GM13976 (cell line): ENCODE data around the gene RIMS3.
"Not testable (repeated sequence)": the region's sequence is repeated elsewhere in the genome, so short reads cannot be mapped to it uniquely, and the experiment has no call there.

Experiments used
- DNase-seq: peaks from one replicate; pipeline ENCODE4 v3.0.0; 2012; ENCODE audit warnings: low spot score
- in situ Hi-C: fragments of 300-500 bp; cut with MboI; formaldehyde crosslinking; loops from one replicate; pipeline ENCODE4 v1.12.0; 2022; ENCODE audit warnings: low sequenced_read_pairs, mixed read lengths, inconsistent platforms; ENCODE audit not compliant: unreplicated experiment
- TF ChIP-seq, protein P1 (sequence below): IDR thresholded peaks from 2 replicates; pipeline ENCODE4 v1.5.1; 2012; ENCODE audit warnings: borderline replicate concordance, mild to moderate bottlenecking; ENCODE audit not compliant: insufficient read depth; ENCODE audit errors: extremely low read depth, missing control alignments, control extremely low read depth

Gene RIMS3

DNA sequence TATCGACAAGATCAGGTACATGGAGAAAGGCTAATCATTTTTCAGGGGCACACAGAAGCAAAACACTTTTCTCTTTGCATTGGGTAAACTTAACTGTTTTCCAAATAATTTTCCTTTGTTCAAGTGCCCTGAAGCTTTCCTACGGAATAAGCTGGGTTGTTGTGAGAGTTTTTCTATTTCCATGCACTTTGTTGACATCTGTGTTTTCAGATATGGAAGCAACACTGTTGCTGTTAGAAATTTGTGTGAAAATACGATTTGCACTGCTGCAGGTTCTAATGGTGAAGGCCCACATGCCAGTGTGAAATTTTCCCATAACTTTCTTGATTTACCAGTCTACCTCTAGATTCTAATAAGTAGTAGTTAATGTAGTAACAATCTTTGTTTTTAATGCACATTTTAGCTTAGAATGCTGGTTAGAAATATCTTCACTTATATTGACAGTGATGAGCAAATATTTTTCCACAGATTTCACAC lies 44.4 kb upstream of the RIMS3 start:
- TF ChIP-seq, protein P1, sequence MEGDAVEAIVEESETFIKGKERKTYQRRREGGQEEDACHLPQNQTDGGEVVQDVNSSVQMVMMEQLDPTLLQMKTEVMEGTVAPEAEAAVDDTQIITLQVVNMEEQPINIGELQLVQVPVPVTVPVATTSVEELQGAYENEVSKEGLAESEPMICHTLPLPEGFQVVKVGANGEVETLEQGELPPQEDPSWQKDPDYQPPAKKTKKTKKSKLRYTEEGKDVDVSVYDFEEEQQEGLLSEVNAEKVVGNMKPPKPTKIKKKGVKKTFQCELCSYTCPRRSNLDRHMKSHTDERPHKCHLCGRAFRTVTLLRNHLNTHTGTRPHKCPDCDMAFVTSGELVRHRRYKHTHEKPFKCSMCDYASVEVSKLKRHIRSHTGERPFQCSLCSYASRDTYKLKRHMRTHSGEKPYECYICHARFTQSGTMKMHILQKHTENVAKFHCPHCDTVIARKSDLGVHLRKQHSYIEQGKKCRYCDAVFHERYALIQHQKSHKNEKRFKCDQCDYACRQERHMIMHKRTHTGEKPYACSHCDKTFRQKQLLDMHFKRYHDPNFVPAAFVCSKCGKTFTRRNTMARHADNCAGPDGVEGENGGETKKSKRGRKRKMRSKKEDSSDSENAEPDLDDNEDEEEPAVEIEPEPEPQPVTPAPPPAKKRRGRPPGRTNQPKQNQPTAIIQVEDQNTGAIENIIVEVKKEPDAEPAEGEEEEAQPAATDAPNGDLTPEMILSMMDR: no peak
- in situ Hi-C loops: no loop called here
- DNase-seq: no peak

DNA sequence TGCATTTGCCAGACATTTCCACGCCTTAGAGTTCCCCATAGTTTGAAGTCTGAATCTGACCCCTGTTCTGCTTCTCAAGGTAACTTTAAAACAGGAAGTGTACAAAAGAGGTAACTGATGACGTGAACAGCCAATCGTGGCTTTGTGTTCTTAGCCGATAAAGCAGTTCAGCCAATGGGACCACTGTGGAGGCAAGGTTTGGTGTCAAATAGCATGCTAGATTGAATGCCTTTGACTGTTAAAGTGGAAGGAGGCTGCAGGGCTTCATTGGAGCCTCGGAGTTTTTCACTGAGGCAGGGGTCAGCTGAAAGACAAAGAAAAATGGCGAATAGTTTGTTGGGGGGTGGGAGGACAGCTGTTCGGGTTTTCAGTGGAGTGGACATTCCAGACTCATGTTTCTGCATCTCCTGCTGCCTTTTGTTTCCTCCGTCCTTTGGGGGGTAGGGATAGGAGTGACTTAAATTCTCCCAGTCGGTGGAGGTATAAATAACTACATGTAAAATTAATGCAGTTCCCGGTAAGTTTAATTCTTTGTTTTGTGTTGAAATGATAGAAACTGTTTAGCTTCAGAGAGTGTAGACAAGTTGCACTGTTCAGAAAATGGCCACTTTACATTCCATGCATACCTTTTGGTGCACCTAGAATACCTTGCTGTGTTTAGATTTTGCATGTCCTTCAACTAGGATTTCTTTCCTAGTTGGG lies 43.8 kb upstream of the RIMS3 start:
- in situ Hi-C loops: no loop called here
- TF ChIP-seq, protein P1: no peak

DNA sequence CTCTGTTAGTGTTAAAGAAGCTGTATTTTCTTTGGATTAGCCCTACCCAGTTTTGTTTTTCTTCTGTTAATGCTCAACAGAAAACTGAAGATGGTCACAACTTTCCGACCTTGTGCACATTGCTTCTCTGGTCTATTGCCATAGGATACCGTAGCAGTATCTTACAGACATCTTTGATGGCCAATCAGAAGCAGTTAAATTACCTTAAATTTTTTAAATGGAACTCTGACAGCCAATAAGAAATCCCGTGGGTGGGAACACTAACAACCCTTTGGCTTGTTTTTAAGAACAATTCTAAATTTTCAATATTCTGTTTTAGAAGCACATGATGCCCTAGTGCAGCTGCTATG lies 43.2 kb upstream of the RIMS3 start:
- in situ Hi-C loops: no loop called here
- peak; percentile 64 for DNase-seq
- TF ChIP-seq, protein P1: no peak

More for the DNA sequence above, 43.8 kb upstream of the RIMS3 start:
- DNase-seq: peak; percentile 78

DNA sequence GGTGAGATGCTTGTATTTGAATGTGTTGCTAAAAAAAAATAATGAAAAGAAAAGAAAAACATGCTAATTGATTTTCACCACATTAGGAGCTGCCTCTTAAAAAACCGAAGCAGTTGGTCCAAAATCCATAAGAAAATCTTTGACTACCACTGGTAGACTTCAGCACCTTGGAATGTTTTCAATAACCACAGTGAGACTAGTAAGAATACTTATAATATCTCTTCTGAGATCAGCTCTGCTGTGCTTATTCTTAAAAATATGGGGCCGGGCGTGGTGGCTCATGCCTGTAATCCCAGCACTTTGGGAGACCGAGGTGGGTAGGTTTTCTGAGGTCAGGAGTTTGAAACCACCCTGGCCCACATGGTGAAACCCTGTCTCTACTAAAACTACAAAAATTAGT lies 41.1 kb upstream of the RIMS3 start:
- in situ Hi-C loops: no loop called here
- TF ChIP-seq, protein P1: no peak
- DNase-seq: no peak

DNA sequence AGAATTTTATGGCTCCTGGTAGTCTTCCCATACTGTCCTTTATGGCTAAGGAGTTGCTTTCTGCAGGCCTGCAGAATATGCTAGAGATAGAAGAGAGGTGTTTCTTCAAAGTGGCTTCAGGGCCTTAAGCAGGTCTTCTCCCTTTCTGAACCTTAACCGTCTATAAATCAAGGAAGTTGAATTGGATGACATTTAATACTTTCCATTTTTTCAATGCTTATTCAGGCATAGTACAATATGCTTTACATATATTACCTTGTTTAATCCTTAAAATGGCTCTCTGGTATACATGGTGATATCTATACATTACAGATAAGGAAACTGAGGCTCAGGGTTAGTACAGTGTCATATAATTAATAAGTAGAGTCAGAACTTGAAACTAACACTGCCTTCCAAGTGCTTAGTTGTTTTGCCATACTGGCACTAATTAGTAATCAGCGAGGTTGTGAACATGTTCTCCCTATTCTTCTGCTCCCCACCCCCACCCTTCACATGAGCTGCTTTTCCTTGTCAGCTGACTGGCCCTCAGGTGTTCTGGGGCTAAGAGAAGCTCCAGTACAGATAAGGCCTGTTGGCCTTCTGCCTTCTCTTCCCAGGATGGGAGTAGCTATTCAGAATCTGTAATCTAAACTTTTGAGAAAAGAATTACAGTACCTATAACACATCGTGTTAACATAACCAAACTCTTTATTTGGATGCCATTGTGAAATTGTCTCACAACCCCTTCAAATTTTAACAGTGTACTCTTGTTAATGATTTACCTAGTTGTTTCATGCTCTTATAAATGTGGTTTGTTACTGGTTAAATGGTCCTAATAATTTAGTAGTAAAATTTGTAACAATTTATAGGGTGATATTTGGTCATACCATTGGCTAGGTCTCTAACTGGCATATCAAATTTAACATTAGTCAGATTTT lies 39.6 kb upstream of the RIMS3 start:
- TF ChIP-seq, protein P1: no peak
- DNase-seq: no peak
- in situ Hi-C loops: no loop called here

DNA sequence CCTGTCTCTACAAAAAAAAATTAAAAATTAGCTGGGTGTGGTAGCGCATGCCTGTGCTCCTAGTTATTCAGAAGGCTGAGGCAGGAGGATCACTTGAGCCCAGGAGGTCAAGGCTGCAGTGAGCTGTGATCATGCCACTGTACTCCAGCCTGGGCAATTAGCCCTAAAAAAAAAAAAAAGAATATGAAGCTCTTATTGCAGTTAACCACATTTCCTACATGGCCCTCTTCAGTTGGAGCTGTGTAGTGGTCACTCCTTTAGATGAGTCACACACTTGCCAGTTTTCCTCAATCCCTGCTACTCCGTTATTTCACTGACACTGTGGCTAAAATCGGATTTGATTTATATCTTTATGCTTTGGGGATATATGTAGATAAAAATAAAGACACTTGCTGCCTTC lies 37.8 kb upstream of the RIMS3 start:
- in situ Hi-C loops: no loop called here
- TF ChIP-seq, protein P1: no peak
- no peak for DNase-seq

DNA sequence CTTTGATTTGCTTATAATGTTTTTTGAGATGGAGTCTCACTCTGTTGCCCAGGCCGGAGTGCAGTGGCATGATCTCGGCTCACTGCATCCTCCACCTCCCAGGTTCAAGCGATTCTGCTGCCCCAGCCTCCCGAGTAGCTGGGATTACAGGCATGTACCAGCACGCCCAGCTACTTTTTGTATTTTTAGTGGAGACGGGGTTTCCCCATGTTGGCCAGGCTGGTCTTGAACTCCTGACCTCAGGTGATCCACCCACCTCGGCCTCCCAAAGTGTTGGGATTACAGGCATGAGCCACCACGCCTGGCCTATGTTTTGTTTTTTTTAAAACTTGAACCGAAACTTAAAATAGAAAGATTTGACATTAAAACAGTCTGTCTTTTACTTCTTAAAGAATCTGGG lies 37.3 kb upstream of the RIMS3 start:
- in situ Hi-C loops, DNase-seq: not testable (repeated sequence)
